Lower leg skin (tissue), 3 donors: ENCODE data around the gene ANKRD36.
"Not testable (repeated sequence)": the region's sequence is repeated elsewhere in the genome, so short reads cannot be mapped to it uniquely, and the experiment has no call there.

Experiments used
- POLR2A ChIP-seq, 2 donors: fragments of 450-650 bp; IDR thresholded peaks; one replicate each; pipeline ENCODE4 v1.6.1; 2016 to 2017; ENCODE audit warnings: antibody characterized with exemption in 2 of 2, mild to moderate bottlenecking in 1 of 2, moderate library complexity in 1 of 2
- TF ChIP-seq, protein P1 (sequence below), 3 donors: fragments of 450-650 bp; IDR thresholded peaks; one replicate each; pipeline ENCODE4 v1.5.1; 2016; ENCODE audit warnings: antibody characterized with exemption in 3 of 3, mild to moderate bottlenecking in 3 of 3, moderate library complexity in 2 of 3

GRCh38 chr2:97180391-97180790 is 67.4 kb downstream of the ANKRD36 start:
- TF ChIP-seq, protein P1, sequence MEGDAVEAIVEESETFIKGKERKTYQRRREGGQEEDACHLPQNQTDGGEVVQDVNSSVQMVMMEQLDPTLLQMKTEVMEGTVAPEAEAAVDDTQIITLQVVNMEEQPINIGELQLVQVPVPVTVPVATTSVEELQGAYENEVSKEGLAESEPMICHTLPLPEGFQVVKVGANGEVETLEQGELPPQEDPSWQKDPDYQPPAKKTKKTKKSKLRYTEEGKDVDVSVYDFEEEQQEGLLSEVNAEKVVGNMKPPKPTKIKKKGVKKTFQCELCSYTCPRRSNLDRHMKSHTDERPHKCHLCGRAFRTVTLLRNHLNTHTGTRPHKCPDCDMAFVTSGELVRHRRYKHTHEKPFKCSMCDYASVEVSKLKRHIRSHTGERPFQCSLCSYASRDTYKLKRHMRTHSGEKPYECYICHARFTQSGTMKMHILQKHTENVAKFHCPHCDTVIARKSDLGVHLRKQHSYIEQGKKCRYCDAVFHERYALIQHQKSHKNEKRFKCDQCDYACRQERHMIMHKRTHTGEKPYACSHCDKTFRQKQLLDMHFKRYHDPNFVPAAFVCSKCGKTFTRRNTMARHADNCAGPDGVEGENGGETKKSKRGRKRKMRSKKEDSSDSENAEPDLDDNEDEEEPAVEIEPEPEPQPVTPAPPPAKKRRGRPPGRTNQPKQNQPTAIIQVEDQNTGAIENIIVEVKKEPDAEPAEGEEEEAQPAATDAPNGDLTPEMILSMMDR (IDR thresholded peaks at IDR 0.05) = not testable (repeated sequence)
- TF ChIP-seq POLR2A (IDR thresholded peaks at IDR 0.05) = not testable (repeated sequence)
